GM19023 (cell line): Measurements from ENCODE around the gene SMPD3.

ENCODE experiments used
- ATAC-seq: cut with Tn5 transposase; IDR thresholded peaks from one replicate; pipeline ENCODE4 v1.9.1; 2021; ENCODE audit warnings: mild to moderate bottlenecking, moderate library complexity; ENCODE audit not compliant: unreplicated experiment

The SMPD3 gene

DNA sequence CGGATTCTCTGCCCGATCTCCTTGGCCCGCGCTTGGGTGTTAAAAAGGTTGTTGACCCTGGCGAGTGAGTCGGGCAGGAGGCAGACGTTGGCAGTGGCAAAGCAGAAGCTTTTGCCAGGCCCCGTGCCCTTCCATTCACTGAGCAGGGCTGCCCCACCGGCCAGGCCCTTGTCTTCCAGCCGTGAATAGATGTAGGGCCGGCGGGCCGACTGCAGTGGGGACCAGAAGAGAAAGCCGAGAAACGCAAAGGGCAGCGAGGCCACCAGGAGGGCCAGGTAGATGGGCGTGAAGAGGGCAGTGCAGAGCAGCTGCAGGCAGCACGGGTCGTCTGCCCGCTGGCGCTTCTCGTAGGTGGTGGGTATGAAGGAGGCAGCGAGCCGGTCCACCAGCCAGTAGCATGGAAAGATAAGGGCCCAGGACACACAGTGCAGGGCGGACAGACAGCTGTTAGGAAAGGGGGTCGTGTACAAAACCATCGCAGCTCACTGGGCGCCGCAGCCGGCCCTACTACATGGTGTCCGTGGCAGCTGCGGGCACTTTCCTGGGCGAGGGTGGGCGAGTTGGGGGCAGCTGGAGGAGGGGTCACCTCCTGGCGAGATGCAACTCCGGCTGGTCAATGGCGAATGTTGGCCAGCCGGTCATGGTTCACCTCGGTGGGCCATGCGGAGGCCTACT is 76.5 kb downstream of the SMPD3 start:
- no peak for ATAC-seq

DNA sequence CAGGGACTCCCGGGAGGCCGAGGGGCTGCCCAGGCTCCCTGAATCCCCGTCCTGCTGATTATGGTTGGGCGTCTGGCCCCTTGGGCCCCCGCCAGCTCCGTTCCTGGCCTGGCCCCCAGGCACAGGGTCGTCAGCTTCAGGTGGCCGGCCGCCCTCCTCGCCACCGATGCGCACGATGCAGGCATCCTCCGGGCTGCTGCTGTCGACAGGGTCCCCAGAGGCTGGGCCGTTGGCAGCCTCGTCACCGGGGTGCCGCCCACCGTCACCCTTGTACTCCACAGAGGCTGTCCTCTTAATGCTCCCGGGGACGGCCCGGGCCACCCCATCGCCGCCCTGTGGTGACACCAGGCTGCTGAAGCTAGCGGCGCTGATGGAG is 77.0 kb downstream of the SMPD3 start:
- ATAC-seq: no peak

DNA sequence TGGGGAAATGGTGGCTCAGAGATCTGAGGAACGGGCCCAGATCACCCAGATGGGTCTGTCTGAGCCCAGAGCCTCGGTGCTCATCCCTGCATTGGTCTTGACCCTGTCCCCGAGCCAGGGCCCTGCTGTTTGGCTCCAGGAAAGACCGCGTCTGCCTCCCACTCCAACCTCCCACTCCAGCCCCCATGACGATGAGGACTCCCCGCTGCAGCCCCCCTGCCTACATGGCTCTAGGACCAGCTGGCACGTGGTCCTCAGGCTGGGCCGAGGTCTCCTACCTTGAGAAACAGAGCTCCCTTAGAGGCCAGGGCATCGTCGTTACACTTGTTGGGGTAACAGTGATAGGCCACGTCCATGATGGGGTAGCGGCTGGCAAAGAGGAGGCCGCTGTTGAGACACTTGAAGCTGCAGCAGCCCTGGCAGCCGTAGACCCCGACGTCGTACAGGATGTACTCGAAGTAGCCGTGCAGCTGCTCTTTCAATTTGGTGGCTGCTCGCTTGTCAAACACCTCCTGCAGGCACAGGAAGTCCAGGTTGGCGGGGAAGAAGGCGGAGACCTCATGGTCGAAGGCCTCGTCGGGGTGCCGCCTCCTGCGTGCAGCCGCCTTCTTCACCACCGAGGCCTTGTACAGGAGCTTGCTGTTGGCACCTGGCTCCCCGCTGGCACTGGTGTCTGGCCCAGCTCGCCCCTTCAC is 77.6 kb downstream of the SMPD3 start:
- ATAC-seq: no peak

DNA sequence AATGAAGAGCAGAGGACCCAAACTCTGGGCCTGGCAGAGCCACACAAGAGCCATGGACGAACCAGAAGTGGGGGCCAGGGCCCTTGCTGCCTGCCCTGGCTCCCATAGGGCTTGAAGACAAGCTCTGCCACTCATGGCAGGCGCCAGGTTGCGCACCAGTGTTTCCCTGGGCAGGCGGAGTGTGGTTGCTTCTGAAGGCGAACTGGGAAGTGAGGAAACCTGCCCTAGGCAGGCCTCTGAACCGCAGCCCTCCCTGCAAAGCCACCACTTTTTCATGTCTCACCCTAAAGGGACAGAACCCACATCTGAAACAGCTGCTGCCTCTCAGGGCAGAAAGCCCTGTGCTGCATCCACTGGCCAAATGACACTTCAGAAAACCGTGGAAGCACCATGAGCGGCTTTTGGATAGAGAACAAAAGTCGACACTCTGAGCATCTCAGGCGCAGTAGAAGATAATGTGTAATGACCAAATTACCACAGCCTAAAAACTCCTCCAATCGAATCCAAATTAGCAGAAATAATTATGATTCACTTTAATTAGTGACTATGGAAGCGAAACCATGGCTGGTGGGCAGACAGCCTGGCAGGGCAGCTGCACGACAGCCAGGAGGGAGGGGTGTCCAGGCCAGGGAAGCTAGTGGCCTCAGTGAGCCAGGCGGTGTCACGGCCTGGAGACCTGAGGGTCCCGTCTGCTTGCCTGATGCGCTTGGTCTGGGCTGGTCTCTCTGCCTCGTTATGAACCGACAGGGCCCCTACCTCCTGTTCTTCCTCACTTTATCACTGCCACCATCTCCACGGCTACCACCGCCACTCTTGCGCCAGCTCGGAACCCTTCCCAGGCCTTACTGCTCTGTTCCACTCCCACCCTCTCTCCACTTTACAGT is 78.4 kb downstream of the SMPD3 start:
- ATAC-seq: no peak

DNA sequence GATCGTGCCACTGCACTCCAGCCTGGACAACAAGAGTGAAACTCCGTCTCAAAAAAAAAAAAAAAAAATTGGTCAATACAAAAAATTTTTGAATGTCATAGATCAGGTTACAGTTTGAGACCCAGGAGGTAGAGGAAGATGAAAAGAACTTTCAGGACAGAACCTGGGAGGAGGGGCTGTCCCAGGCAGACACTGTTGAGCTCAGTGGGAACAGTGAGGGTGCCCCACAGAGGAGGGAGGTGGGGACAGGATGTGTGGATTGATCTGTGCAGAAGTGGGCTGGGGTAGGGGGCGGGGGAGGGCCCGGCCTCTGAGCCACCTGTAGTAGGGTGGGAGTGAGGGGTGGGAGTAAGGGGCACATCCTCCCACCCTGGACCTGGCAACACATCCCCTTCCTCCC is 79.1 kb downstream of the SMPD3 start:
- no peak for ATAC-seq

DNA sequence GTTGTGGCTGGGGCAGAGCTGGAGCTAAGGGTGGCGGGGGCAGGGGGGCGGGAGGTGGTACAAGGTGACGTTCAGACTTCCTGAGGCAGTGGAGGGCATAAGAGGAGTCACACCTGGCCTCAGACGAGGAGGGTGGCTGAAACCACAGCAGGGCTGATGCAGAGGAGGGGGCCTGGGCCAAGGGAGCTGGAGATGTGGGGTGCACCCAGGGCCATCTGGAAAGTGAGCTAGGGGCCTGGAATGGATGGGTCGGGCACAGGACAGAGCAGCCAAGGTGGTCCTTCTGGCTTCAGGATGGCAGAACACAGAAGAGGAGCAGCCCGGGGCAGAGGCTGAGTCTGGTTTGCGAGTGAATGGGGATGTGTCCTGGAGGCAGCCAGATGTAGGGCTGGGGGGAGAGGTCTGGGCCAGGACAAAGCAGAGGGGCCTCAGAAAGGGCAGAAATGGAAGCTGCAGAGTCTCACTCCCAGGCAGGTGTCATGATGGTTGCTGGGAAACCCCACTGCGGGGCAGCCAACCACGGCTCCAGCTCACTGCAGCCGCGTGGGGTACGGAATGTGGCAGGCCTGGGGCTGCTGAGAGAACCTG is 79.9 kb downstream of the SMPD3 start:
- ATAC-seq: no peak

DNA sequence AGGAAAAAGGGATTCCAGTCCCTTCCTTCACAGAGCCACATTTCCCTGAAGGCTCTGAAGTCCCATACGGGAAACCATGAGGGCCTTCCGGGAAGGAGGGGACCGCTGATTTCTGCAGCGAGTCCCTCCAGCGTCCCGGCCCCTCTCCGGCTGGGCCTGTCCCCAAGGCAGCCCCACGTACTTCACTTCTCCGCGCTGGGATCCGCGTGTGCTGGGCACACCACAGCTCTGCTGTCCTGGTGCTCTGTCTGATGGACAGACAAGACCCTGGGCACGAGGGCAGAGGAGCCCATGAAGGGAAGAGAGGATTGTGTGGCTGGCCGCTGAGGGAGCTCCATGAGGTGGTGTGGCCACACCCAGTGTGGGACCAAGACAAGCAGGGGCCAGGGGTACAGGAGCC is 80.4 kb downstream of the SMPD3 start:
- ATAC-seq: no peak

DNA sequence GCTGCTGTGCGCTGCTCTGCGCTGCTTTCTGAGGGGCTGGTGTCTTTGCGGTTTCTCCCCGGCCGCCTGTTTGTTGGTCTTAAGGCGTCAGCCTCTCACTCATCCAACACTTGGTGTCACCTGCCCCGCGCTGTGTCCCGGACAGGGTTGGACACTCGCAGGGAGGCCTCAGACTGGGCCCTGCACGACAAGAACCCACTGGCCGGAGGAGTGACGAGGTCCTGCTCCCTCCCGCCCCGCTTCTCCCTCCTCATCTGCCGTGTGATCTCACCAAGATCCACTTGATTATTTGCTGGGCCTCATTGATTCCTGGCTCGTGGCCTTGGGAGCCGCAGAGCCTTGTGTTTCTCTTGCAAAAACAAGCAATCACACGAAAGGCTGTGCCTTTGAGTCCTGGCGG is 80.9 kb downstream of the SMPD3 start:
- ATAC-seq: no peak

DNA sequence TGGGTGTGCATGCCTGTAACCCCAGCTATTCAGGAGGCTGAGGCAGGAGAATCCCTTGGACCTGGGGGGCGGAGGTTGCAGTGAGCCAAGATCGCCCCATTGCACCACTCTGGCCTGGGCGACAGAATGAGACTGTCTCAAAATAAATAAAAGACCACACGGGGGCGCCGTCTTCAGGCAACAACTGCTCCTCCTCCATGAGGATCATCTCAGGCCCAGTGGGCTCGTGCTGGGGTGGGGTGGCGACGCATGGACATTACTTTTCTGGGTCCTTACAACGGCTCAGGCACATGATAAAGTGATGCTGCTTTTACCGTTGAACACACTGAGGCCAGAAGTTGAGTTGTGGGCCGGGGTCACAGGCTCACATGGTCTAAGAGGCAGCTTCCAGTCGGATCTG is 81.3 kb downstream of the SMPD3 start:
- ATAC-seq: no peak

DNA sequence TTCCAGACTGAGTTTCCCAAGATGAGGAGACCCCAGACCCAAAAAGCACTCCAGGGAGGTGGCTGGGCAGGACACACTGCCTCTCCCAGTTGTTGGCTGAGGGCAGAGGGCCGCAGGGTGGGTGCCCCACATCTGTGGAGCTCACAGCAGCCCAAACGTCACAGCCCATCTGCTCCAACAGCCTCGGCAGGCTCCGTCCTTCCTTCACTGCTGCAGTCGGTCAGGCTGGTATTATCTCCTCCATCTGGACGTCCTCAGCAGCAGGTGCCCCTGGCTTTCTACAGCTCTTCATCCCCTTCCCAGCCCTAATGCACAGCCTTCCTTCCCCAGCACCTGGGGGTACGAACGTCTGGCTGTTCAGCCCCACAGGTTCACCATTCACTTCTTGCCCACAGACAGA is 82.2 kb downstream of the SMPD3 start:
- ATAC-seq: no peak

DNA sequence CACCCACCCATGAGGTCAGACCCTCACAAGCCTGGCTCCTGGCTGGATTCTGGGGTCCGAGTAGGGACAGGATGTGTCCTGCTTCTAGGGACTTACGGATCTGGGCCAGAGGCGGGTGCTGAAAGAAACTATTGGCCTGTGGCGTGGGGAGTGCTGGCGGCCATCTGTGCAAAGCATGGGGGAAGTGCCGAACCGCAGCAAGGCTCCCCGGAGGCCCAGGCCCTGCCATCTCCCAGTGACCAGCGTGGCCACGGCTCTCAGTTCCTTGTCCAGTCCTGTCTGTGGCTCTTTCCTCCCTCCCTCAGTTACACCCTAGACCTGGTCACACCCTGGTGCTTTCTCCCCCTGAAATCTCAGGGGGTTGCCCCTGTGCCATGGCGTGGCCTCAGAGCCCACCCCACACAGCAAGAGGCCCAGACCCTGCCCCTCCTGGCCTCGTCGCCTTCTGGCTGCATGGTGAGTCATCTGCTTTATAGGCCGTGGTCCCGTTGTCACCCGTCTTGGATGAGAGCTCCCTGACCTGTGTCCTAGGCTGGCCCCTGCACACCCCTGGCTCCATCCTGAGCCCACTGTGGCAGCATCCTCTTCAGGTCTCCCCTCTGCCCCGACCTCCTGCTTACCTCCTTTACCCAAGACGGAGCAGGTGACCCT is 83.0 kb downstream of the SMPD3 start:
- ATAC-seq: no peak

DNA sequence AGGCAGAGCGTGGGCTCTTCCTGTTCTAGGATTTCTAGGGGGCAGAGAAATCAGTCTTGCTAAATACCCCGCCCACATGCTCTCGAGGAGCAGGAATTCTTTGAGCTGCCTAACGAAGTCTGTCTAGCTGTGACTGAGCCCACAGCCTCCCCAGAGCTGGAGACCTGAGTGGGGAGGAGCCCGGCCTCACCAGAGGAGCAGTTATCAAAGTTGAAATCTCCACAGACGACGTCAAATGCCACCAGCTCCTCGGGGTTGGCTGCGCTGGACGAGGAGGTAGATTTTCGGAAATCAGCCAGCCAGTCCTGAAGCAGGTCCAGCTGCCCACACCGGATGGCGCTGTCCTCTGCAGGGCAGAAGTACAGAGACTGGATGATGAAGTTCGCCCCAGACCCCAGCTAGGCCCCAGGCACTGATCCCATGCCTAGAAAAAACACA is 83.7 kb downstream of the SMPD3 start:
- ATAC-seq: no peak

DNA sequence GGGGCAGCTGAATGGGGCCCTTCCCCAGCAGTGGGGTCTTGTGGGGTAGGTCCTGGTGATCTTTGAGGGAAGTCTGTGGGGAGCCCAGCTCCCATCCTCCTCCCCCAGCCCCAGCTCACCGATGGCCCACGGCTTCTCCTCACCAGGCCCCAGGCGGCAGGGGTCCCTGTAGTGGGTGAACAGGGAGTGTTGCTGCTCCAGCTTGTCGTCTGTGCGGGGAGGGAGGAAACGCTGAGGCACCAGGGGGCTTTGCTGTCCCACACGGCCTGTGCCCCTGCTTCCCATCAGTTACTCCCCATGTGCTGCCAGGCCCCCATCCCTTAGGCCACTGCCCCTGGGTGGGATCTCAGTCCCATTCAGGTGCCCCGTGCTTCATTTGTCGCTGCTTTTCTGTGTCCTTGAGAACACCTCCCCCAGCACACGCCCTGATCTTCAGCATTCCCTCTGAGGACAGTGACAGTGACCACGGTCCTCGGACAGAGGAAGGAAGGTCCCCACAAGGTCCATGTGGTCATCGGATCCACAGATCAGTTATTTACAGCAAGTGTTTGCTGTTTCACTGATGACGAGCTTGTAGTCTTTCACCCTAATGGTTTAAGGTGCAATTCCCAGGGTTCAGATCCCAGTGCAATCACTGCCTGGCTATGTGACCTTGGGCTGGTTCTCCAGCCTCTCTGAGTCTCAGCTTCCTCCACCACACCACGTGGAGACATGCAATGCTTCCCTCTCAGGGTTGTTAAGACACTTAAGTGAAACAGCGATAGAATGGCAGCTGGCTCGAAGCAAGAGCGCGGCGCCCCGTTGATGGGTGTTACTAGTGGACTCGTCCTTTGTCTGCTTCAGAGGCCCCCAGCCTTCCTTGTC is 84.4 kb downstream of the SMPD3 start:
- ATAC-seq: no peak

DNA sequence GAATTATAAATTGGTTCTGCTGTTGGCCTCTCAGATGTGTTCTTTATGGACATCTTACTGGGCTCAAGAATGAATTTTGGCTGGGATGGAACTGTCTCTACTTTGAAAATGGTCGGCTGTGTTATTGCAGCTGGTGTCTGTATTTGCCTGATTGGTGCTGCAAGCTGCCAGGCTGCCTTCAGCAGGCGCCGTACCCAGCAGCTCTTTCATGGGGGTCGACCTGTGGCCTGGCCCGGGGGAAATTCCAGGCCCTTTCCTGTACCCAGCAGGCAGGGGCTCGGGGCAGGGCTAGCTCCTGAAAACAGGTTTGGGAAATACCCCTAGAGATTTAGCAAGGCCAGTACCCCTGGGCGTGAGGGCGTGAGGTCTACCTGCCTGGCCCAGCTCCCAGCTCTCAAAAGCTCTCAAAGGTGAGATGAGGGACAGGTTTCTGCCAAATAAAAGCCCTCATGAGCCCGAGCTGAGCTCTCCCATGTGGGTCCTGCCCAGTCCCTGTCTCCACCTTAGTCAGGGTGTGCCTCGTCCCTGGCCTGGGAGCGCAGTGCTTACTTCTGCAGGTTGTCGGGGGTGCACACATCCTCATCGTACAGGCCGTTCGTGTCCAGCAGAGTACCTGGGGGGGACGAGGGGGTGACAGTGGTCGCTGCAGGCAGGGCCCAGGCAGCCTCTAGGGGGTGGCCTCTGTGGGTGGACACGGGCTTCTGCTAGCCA is 85.2 kb downstream of the SMPD3 start:
- ATAC-seq: no peak

DNA sequence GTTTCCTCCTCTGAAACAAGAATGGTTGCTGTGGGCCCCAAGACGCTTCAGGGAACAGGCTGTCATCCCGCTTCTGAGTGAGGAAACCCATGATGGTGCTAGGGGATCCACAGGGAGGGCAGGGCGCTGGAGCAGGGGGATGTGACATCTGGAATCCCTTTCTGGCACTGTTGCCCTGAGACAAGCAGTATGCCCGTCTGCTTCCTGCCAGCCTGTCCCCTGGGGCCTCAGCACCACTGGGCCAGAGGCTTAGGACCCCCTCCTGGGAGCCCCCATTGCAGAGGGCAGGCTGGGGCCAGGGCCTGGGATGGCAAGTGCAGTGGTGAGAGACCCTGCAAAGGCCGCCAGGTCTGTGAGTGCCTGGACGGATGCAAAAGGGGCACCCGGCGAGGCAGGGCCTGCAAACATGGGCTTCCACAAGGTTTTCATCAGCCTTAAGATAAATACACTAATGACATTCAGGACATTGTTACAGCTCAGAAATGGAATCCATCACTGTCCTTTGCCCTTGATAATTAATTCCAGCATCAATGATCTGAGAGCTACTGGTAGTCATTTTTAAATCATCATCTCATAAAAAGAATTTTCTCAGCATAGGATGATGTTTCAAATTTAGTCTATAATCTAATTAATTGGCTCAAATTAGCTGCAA is 85.9 kb downstream of the SMPD3 start:
- no peak for ATAC-seq

DNA sequence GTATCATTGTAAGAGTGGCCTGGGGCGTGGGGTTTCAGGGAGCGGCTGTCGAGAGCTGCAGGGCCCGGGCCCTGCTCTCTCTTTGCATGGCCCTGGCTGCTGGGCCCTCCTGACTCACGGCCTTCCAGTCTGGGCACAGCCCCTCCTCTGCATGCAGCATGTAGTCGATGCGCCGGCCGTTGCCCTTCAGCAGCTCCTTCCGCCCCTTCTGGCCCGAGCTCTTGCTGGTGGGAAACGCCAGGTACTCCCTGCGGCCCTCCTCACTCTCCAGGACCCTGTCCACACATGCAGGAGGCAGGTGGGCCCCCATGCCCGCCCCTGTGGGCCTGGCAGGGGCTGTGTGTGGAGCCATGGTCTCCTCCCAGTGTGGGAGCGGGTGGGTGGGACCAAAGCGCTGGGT is 86.8 kb downstream of the SMPD3 start:
- ATAC-seq: no peak

DNA sequence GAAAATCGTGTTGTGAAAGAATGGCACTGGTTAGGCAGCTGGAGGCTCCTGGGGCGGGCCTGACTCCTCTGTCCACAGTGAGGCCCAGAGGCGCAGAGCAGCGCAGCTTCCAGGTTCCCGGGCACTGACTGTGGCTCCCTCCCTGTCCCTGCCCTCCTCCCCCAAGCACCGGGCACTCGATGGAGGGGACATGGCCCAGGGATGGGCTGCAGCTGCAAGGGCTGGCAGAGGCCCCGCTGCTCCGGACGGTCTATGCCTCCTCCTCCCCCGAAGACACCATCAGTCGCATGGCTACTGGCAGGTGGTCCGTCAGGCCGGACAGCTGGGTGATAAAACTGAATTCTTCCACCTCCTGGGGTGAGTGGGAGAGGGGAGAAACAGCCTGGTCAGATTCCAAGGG is 87.4 kb downstream of the SMPD3 start:
- no peak for ATAC-seq

DNA sequence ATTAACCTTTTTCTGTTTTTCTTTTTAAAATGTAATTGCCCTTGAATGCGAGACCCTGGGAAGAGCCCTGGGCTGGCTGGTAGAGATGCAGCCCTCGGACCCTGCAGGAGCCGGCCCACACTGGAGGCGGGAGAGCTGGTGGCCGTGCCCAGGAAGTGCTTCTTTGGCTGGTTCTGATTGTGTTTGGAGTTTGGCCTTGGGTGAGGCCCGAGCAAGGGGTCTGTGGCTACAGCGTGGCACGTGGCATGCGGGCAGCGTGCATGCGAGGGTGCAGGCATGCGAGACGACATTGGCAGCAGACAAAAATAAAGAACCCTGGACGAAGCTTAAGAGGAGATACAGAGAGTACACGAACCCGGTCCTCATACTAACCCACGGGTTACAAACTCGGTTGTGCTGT is 87.8 kb downstream of the SMPD3 start:
- ATAC-seq: no peak
